SU-DHL-6 (cell line): ENCODE results near the gene GNL3.
"Not testable (repeated sequence)": the region's sequence is repeated elsewhere in the genome, so short reads cannot be mapped to it uniquely, and the experiment has no call there.

Source experiments
- H2AFZ ChIP-seq: fragments of 200-600 bp; sonication (generic); 2 replicates; pipeline ENCODE4 v1.6.1; 2014; ENCODE audit warnings: low read depth, mild to moderate bottlenecking, moderate library complexity, mixed read lengths, antibody characterized with exemption, low read length; ENCODE audit not compliant: severe bottlenecking
- H3F3A ChIP-seq: fragments of 200-600 bp; shearing (Covaris generic); 2 replicates; pipeline ENCODE4 v1.6.0; 2016; ENCODE audit warnings: antibody characterized with exemption, mild to moderate bottlenecking; ENCODE audit not compliant: insufficient read depth
- H3K27ac ChIP-seq: fragments of 200-600 bp; sonication (generic); 2 replicates; pipeline ENCODE4 v1.5.1; 2016; ENCODE audit warnings: low read depth, mild to moderate bottlenecking, low read length, moderate library complexity, mixed read lengths
- H3K27me3 ChIP-seq: fragments of 200-600 bp; sonication (generic), shearing (Covaris generic); 2 replicates; pipeline ENCODE4 v1.6.0; 2014; ENCODE audit warnings: mild to moderate bottlenecking, low read length
- H3K36me3 ChIP-seq: fragments of 200-600 bp; sonication (generic); 2 replicates; pipeline ENCODE4 v1.6.1; 2014; ENCODE audit warnings: mild to moderate bottlenecking, low read length, mixed read lengths
- H3K4me2 ChIP-seq: fragments of 300-600, 200-600 bp; shearing (Covaris generic), sonication (generic); 2 replicates; pipeline ENCODE4 v1.6.0; 2014; ENCODE audit warnings: low read length, low read depth, mild to moderate bottlenecking; ENCODE audit not compliant: poor library complexity, severe bottlenecking
- H3K4me3 ChIP-seq: fragments of 200-600 bp; sonication (generic); 2 replicates; pipeline ENCODE4 v1.5.1; 2014; ENCODE audit warnings: antibody characterized with exemption, low read length, mild to moderate bottlenecking, mixed read lengths; ENCODE audit not compliant: insufficient read depth, poor library complexity, severe bottlenecking
- H3K79me2 ChIP-seq: fragments of 200-600 bp; sonication (generic); 2 replicates; pipeline ENCODE4 v1.6.1; 2014; ENCODE audit warnings: mild to moderate bottlenecking, low read length, moderate library complexity; ENCODE audit not compliant: insufficient read depth
- H3K9ac ChIP-seq: fragments of 200-600 bp; sonication (generic); 2 replicates; pipeline ENCODE4 v1.7.0; 2014; ENCODE audit warnings: mild to moderate bottlenecking, low read length
- H3K9me2 ChIP-seq: fragments of 200-600 bp; sonication (generic); replicated peaks from 2 replicates; pipeline ENCODE4 v1.6.1; 2014; ENCODE audit warnings: low read length; ENCODE audit not compliant: insufficient read depth
- H3K9me3 ChIP-seq: fragments of 200-600 bp; sonication (generic); 2 replicates; pipeline ENCODE4 v1.6.1; 2014; ENCODE audit warnings: low read length, mixed read lengths; ENCODE audit not compliant: insufficient read depth
- H4K20me1 ChIP-seq: fragments of 200-600 bp; sonication (generic); 2 replicates; pipeline ENCODE4 v1.6.1; 2014; ENCODE audit warnings: low read depth, mild to moderate bottlenecking, antibody characterized with exemption, low read length, moderate library complexity, mixed read lengths
- CTCF ChIP-seq: fragments of 200-600 bp; sonication (generic); IDR thresholded peaks from one replicate; pipeline ENCODE4 v1.5.1; 2017; ENCODE audit warnings: antibody characterized with exemption, mild to moderate bottlenecking, low read length, moderate library complexity; ENCODE audit not compliant: insufficient read depth, poor library complexity, severe bottlenecking
- EZH2phosphoT487 ChIP-seq: fragments of 200-600 bp; sonication (generic), shearing (Covaris generic); conservative IDR thresholded peaks from 2 replicates; pipeline ENCODE4 v1.6.1; 2018; ENCODE audit warnings: mild to moderate bottlenecking, antibody characterized with exemption, low read length, moderate library complexity, mixed read lengths

The GNL3 gene

GRCh38 chr3:52670621-52671521 is 15.0 kb upstream of the GNL3 start:
- Histone ChIP-seq H3K36me3 (peaks cover 39% of the 10 kb centered on the region), H3K79me2 (peaks cover 31% of the 10 kb centered on the region), H4K20me1 (no peaks in the 10 kb centered on the region), H3K27me3 (no peaks in the 10 kb centered on the region), H3K9ac (no peak overlapping the region), H3K27ac (no peak overlapping the region), H3K9me3 (no peaks in the 10 kb centered on the region), H3K4me2 (no peak overlapping the region), H3K4me3 (no peak overlapping the region), H3F3A (0 out of 2 replicates have a peak, but pooled peaks cover 8% of the 10 kb centered on the region), H3K9me2 (no peaks in the 10 kb centered on the region), H2AFZ (no peak overlapping the region)
- no peak for TF ChIP-seq EZH2phosphoT487
- TF ChIP-seq CTCF: no peak

GRCh38 chr3:52671676-52672075 is 14.2 kb upstream of the GNL3 start:
- H3K4me2 ChIP-seq: no peak overlapping the region
- no peak overlapping the region for H3K4me3 ChIP-seq
- no peaks in the 10 kb centered on the region for H3K9me3 ChIP-seq
- no peaks in the 10 kb centered on the region for H3K27me3 ChIP-seq
- no peak overlapping the region for H2AFZ ChIP-seq
- H3K36me3 ChIP-seq: peaks cover 37% of the 10 kb centered on the region
- H3K79me2 ChIP-seq: peaks cover 31% of the 10 kb centered on the region
- H3K27ac ChIP-seq: no peak overlapping the region
- no peaks in the 10 kb centered on the region for H3K9me2 ChIP-seq
- no peaks in the 10 kb centered on the region for H4K20me1 ChIP-seq
- no peak overlapping the region for H3K9ac ChIP-seq
- H3F3A ChIP-seq: 0 out of 2 replicates have a peak, but pooled peaks cover 8% of the 10 kb centered on the region
- TF ChIP-seq EZH2phosphoT487 (no peak), CTCF (no peak)

- H2AFZ ChIP-seq, H3K4me2 ChIP-seq, H3K9me2 ChIP-seq, H3F3A ChIP-seq, H3K9ac ChIP-seq, H3K9me3 ChIP-seq, H3K27me3 ChIP-seq, H3K27ac ChIP-seq, H4K20me1 ChIP-seq, H3K4me3 ChIP-seq: not testable (repeated sequence)
- Histone ChIP-seq H3K79me2 (peaks cover 33% of the 10 kb centered on the region), H3K36me3 (peaks cover 35% of the 10 kb centered on the region)
Observed at GRCh38 chr3:52676201-52676600, 9.6 kb upstream of the GNL3 start.
